Sciatic nerve (tissue), 2 donors: ENCODE data around the gene ZC3HAV1. TPM values are rescaled to one million over a fixed set of nuclear protein-coding genes. Genes with fewer than 3 reads are reported as not detected.
A peak's percentile ranks its signal among the peaks of the same experiment; 100 is the strongest.
"Not testable (repeated sequence)": the region's sequence is repeated elsewhere in the genome, so short reads cannot be mapped to it uniquely, and the experiment has no call there.

ENCODE experiments used
- ATAC-seq: fragments of 200-7000 bp; cut with Tn5 transposase; one replicate; pipeline ENCODE4 v1.9.1; 2020; ENCODE audit warnings: mild to moderate bottlenecking, moderate library complexity
- DNase-seq: peaks from one replicate; pipeline ENCODE4 v3.0.0-alpha.2; 2020; ENCODE audit warnings: low spot score
- intact Hi-C: fragments of 100-400 bp; cut with DNase I; formaldehyde crosslinking; loops from one replicate; pipeline ENCODE4 v1.14.2; 2022
- total RNA-seq: library from RNA; stranded (reverse); fragmentation: NEBNext Ultra II Directional; extraction: Animal tissue kit (Norgen Biotek cat#: 25700); gene quantifications from one replicate; pipeline ENCODE4 v1.2.1, GENCODE V29; 2021
- donor health status: DM: no; HTN: no; CAD: no.
- donor health status: DM: no; HTN: no; CAD: no.

Gene ZC3HAV1
- total RNA-seq, 1 donor from 2014 or later = 38.2 TPM

DNA sequence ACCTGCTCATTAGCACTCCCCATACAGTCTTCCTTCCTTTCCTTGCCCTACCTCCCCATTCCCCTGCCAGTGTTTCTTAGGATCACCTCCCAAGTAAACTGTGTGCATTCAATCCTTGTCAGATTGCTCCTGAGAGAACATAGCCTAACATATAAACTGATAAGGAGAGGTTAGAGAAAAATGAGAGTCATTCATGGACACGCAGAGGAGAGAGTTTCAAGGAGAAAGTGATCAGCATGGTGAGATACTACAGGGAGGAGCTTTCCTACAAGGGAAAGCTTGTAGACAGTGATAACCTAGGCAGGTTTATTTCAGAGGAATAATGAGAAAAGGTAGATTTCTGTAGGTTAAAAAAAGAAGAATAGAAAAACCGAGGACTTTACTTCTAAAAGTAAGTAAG, 70.8 kb downstream of the ZC3HAV1 start:
- DNase-seq = no peak
- no peak for ATAC-seq
- intact Hi-C loops = no loop called here

GRCh38 chr7:139036901-139037300, 72.6 kb downstream of the ZC3HAV1 start:
- DNase-seq = no peak
- no peak for ATAC-seq
- intact Hi-C loops = no loop called here

- intact Hi-C loops = no loop called here
- DNase-seq (peak; percentile 84), ATAC-seq (peak; percentile 93)
Measured at GRCh38 chr7:139035586-139036353, 73.8 kb downstream of the ZC3HAV1 start, which contains the start of gene ZC3HAV1L. TSS of gene ZC3HAV1L (minus strand) at chr7:139036042. CDS start at chr7:139036017, 25 bp downstream.

DNA sequence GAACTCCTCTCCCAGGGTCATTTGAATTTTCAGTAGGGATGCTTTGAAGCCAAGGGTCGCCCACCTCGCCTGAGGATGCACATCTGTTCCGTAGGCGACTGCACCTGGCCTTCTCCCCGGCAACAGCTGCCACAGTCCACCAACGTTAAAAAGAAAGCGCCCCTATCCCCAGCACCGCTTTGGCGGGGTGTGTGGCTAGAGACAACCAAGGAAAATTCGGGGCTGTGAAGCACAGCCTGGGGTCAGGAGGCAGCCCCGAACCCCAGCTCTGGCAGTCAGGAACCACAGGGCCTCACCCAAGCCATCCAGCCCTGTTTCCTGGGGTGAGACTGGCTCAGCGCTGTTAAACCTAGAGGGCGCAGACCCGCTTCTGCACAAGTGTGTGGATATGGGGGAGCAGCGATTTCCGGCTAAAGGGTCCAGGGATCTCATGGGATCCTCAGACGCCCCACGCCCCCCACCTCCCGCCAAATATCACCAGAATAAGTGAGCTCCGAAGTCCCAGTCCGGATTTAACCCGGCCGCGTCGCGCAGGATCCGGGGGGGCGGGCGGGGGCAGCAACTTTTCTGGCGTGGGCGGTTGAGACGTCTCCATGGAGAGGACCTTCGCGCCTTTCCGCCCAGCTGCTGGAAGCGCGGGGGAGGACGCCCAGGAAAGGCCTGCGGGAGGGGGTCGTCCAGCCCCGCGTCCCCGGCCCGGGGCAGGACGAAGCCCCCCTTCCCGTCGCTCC, 74.5 kb downstream of the ZC3HAV1 start:
- ATAC-seq (peak; percentile 75), DNase-seq (peak; percentile 66)
- intact Hi-C loops = no loop called here

DNA sequence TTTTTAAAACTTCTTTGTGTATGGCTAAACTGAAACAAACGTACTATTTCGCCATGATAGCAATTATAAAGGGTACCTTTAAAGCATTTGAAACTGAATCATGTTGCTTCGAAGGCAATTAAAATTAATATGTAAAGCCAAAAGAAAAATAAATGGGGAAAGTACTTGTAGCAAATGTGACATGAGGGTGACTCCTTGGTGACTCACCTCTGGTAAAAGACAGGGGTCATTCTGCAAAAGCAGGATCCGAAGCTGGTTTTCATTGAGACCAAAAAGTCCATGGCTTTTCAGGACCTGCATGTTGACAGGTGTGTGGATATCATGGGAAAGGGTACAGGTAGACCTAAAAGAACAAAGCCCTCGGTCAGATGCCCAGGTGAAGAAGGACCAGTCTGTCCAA, 75.2 kb downstream of the ZC3HAV1 start:
- intact Hi-C loops = no loop called here
- no peak for ATAC-seq
- DNase-seq = no peak

GRCh38 chr7:139033346-139034114, 76.0 kb downstream of the ZC3HAV1 start:
- intact Hi-C loops = no loop called here
- no peak for ATAC-seq
- DNase-seq = no peak

- intact Hi-C loops = no loop called here
- no peak for ATAC-seq
- no peak for DNase-seq
Measured at GRCh38 chr7:139032473-139032872, 77.0 kb downstream of the ZC3HAV1 start.

- intact Hi-C loops = no loop called here
- no peak for DNase-seq
- ATAC-seq = no peak
Measured at GRCh38 chr7:139029353-139029752, 80.2 kb downstream of the ZC3HAV1 start.

- ATAC-seq = no peak
- no peak for DNase-seq
- intact Hi-C loops = no loop called here
Measured at GRCh38 chr7:139026551-139026950, 83.0 kb downstream of the ZC3HAV1 start.

DNA sequence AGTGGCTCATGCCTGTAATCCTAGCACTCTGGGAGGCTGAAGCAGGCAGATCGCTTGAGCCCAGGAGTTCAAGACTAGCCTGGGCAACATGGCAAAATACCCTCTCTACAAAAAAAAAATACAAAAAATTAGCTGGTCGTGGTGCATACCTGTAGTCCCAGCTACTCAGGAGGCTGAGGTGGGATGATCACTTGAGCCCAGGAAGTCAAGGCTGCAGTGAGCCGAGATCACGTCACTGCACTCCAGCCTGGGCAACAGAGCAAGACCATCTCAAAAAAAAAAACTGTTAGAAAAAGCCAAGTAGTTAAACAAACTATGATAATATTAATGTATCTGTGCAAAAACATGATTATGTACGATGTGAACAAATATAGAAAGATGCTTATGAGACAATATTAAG, 83.7 kb downstream of the ZC3HAV1 start:
- ATAC-seq, DNase-seq, intact Hi-C loops: not testable (repeated sequence)

GRCh38 chr7:139023076-139023475, 86.4 kb downstream of the ZC3HAV1 start:
- DNase-seq = no peak
- intact Hi-C loops = no loop called here
- no peak for ATAC-seq

DNA sequence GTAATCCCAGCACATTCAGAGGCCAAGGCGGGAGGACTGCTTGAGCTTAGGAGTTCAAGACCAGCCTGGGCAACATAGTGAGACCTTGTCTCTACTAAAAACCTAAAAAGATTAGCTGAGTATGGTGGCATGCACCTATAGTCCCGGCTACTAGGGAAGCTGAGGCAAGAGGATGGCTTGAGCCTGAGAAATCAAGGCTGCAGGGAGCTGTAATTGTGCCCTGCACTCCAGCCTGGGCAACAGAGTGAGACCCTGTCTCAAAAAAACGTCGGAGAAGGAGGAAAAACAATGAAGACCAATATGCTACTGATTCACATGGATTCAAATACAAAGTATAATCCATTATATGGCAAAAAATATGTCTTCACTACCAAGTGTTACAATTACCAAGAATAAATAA, 87.2 kb downstream of the ZC3HAV1 start:
- no peak for ATAC-seq
- DNase-seq = no peak
- intact Hi-C loops = no loop called here

DNA sequence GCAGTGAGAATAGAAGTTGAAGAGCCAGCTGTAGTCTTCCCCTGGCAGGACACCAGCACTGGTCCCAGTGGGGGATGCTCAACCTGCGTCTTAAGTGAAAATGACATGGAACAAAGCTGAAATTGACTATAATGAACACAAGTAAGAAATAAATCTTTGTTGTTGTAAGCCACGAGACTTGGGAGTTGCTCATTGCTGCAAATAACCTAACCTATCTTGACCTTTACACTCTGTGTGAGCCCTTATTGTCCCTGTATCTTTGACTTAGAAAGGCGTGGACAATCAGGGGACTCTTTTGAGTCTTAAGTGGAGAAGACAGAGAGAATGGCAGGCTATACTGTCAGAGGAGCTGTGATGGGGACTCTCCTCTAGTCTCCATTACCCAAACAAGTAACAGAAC, 90.6 kb downstream of the ZC3HAV1 start:
- intact Hi-C loops = loop anchor here (5.0 kb wide), 1 partner anchor 58 kb away; no protein-coding TSS in a partner anchor
- DNase-seq (no peak), ATAC-seq (peak; percentile 38)

DNA sequence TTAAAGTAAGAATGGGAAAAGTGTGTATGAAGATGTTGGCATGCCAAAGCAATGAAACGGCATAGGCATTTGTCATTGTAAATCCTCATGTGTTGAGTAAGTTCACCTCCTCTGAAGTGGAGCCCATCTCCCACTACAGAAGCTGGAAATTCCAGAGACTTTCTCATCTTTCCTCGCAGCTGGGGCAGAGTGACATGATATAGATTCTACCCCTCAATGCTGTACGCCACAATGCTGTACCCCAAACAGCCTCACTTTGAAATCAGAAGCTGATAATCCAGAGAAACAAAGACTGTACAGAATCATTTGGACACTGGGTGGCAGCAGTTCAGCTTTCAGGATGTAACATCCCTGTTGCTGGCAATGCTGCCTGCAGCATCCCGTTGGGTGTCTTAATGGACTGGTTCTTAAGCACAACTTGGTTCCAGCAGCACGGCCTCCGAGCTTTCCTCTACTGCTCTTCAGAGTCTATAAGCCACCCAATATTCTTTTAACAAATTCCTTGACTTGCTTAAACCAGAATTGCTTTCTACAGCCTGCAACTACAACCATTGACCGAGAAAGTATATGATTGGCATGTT, 92.5 kb downstream of the ZC3HAV1 start:
- peak; percentile 87 for ATAC-seq

GRCh38 chr7:139011373-139011772, 98.1 kb downstream of the ZC3HAV1 start:
- intact Hi-C loops = no loop called here
- ATAC-seq = no peak
- DNase-seq = no peak

More for the DNA sequence above, 92.5 kb downstream of the ZC3HAV1 start:
- peak; percentile 75 for DNase-seq
- intact Hi-C loops = loop anchor here (5.0 kb wide), 1 partner anchor 60 kb away; no protein-coding TSS in a partner anchor

DNA sequence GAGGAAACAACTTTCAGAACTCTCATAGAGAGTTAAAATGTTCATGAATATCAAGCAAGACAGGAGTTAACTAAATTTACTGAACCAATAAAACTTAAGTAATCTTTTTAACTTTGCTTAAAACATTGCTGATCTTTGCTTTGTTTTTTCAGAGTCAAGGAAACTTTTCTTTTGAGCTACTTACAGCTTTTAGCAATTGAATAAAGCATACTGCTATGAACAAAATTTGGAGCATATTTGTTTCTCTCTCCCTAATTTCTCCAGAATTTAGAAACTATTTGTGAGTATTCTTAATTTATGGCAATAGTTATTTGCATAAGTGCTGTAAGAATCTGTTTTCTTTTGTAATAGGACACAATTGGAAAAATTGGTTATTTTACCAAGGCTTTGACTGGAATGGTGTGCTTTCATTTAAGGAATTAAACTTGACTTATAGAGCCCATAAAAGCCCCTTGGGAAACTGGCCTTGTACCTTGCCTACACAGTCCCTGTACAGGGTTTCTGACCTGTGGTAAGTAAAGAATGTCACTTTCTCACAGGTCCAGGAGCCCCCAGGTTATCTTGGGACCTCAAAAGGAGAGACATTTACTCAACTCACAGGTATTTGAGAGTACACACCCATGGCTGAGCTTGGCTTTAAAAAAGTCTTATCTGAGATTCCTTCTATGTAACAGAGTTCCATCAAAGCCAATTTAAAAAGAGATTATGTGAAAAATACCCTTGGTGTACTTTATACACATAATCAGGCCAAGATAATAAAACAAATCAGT, 105.0 kb downstream of the ZC3HAV1 start:
- intact Hi-C loops = no loop called here
- ATAC-seq = no peak
- DNase-seq = no peak

DNA sequence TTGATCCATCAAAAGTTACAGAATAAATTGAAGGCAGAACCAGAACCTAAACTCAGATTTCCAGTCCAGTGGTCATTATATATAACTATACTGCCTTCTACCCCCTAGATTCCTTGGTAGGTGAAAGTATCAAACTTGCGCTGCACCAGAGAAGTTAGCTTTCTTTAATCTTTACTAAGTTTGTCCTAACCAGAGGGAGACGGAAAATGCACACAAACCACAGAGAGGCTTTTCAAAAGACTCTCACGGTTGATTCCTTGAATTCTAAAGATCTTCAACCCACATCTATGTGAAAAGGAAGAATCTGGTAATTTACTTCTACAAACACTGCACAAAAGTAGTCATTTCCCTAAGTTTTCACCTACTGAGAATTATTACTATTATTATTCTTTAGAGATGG, 110.1 kb downstream of the ZC3HAV1 start:
- ATAC-seq = no peak
- DNase-seq = no peak
- intact Hi-C loops = no loop called here
